Stomach (tissue), 9 donors: ENCODE data around the gene DLEC1. TPM values are rescaled to one million over a fixed set of nuclear protein-coding genes. Genes with fewer than 3 reads are reported as not detected.

ENCODE experiments used
- DNase-seq, 2 donors: peaks; one replicate each; pipeline versions ENCODE4 v3.0.0 to v3.0.0-alpha.2; 2013 to 2019
- H3K27ac ChIP-seq, 5 donors: fragments of 200-600 bp in 4 of 5; sonication (generic) in 4 of 5; one replicate each; pipeline ENCODE4 v1.5.1; 2013 to 2019; ENCODE audit warnings: mild to moderate bottlenecking in 1 of 5, moderate library complexity in 1 of 5
- H3K27me3 ChIP-seq, 3 donors: fragments of 200-600 bp; sonication (generic); one replicate each; pipeline ENCODE4 v1.5.1; 2017 to 2019; ENCODE audit warnings: mixed run types in 1 of 3
- H3K36me3 ChIP-seq, 4 donors: fragments of 200-600 bp; sonication (generic); 1 replicate in 3 of 4; 2 replicates in 1 of 4; pipeline ENCODE4 v1.5.1; 2016 to 2019
- H3K4me1 ChIP-seq, 4 donors: fragments of 200-600 bp; sonication (generic); one replicate each; pipeline ENCODE4 v1.5.1; 2016 to 2019
- H3K4me3 ChIP-seq, 4 donors: fragments of 200-600 bp; sonication (generic) in 3 of 4; one replicate each; pipeline ENCODE4 v1.5.1; 2016 to 2019; ENCODE audit warnings: mild to moderate bottlenecking in 1 of 4
- H3K9me3 ChIP-seq, 4 donors: fragments of 200-600 bp; sonication (generic); one replicate each; pipeline ENCODE4 v1.5.1; 2016 to 2019
- EP300 ChIP-seq: sonication (generic); formaldehyde crosslinking; IDR thresholded peaks from one replicate; pipeline ENCODE4 v1.6.1; 2017; ENCODE audit warnings: antibody characterized with exemption
- POLR2A ChIP-seq, 4 donors: fragments of 450-650 bp; IDR thresholded peaks; one replicate each; pipeline ENCODE4 v1.6.1; 2016; ENCODE audit warnings: antibody characterized with exemption in 4 of 4, control low read depth in 2 of 4, mild to moderate bottlenecking in 1 of 4, moderate library complexity in 1 of 4
- POLR2AphosphoS5 ChIP-seq, 3 donors: sonication (generic); formaldehyde crosslinking; IDR thresholded peaks; one replicate each; pipeline ENCODE4 v1.6.1; 2016; ENCODE audit warnings: antibody characterized with exemption in 3 of 3
- WGBS, 5 donors: extraction: QIAGEN DNeasy Blood & Tissue Kit in 3 of 5; methylation state at CpG; one replicate each; pipeline versions ENCODE4 v1.1.5 to v1.1.7; 2013 to 2018; 5-methylcytosine and 5-hydroxymethylcytosine counted together
- intact Hi-C: fragments of 100-400 bp; cut with DNase I; formaldehyde crosslinking; loops from one replicate; pipeline ENCODE4 v1.15.1; 2023; ENCODE audit warnings: low total_unique reads
- polyA plus RNA-seq, 3 donors: library from polyadenylated mRNA; stranded (reverse); fragments of 200-250 nt; gene quantifications; one replicate each; pipeline ENCODE4 v1.2.3, GENCODE V29; 2013
- total RNA-seq, 5 donors: library from RNA; depleted of rRNA; stranded (reverse); fragments of >200 nt; gene quantifications; one replicate each; pipeline versions ENCODE4 v1.1.0 to v1.2.3, GENCODE V29; 2014 to 2016
- TF ChIP-seq, protein P1 (sequence below), 7 experiments: fragments of 450-650 bp in 4 of 7; fragments of 200-600 bp in 3 of 7; sonication (generic) in 3 of 7; IDR thresholded peaks; one replicate each; pipeline ENCODE4 v1.5.1; 2016 to 2019; ENCODE audit warnings: antibody characterized with exemption in 7 of 7, control low read depth in 2 of 7, mild to moderate bottlenecking in 1 of 7
- donor health status: healthy with polysubstance abuse.
- donor health status: Bipolar disorder and iron deficiency.
- donor health status: healthy.

Gene DLEC1
- total and polyA plus RNA-seq, 8 donors: 0.12 to 1.5 (median 0.31) TPM; not detected in 3

DNA sequence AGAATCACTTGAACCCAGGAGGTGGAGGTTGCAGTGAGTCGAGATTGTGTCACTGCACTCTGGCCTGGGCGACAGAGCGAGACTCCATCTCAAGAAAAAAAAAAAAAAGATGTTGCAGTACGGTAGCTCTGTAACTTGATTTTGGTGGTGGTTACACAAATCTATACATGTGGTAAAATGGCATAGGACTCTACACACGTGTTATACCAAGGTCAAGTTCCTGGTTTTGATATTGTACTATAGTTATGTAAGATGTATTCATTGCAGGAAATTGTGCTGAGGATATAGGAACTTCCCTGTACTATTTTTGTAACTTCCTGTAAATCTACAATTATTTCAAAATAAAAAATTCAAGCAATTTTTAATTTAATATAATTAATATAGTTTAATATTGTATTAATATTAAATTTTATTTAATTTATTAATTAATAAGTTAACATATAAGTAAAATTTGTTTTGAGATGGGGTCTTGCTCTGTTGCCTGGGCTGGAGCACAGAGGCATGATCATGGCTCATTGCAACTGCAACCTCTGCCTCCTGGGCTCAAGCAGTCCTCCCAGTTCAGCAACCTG is 109.4 kb downstream of the DLEC1 start:
- DNase-seq: no peak
- WGBS, 5 donors: 74 to 85% (median 82%) methylated on average over 5 of the region's 5 CpGs
- peaks cover 0 to 7% (median 2%) of the 10 kb centered on the region in 4 donors for H3K9me3 ChIP-seq
- no peak overlapping the region for H3K4me3 ChIP-seq
- no peak for TF ChIP-seq EP300
- TF ChIP-seq, protein P1, sequence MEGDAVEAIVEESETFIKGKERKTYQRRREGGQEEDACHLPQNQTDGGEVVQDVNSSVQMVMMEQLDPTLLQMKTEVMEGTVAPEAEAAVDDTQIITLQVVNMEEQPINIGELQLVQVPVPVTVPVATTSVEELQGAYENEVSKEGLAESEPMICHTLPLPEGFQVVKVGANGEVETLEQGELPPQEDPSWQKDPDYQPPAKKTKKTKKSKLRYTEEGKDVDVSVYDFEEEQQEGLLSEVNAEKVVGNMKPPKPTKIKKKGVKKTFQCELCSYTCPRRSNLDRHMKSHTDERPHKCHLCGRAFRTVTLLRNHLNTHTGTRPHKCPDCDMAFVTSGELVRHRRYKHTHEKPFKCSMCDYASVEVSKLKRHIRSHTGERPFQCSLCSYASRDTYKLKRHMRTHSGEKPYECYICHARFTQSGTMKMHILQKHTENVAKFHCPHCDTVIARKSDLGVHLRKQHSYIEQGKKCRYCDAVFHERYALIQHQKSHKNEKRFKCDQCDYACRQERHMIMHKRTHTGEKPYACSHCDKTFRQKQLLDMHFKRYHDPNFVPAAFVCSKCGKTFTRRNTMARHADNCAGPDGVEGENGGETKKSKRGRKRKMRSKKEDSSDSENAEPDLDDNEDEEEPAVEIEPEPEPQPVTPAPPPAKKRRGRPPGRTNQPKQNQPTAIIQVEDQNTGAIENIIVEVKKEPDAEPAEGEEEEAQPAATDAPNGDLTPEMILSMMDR (IDR thresholded peaks at IDR 0.05): no peak
- no peak for TF ChIP-seq POLR2A (IDR thresholded peaks at IDR 0.05)
- TF ChIP-seq POLR2AphosphoS5 (IDR thresholded peaks at IDR 0.05): no peak
- intact Hi-C loops: loop anchor here (10.0 kb wide), 1 partner anchor 114 kb away; the partner anchor contains the start of gene DLEC1
- H3K4me1 ChIP-seq: peaks cover 0 to 21% (median 0%) of the 10 kb centered on the region in 4 donors
- H3K27ac ChIP-seq: peak overlapping the region in 2 of 5 donors; percentile 10 to 51
- no peaks in the 10 kb centered on the region for H3K36me3 ChIP-seq
- H3K27me3 ChIP-seq: no peaks in the 10 kb centered on the region

DNA sequence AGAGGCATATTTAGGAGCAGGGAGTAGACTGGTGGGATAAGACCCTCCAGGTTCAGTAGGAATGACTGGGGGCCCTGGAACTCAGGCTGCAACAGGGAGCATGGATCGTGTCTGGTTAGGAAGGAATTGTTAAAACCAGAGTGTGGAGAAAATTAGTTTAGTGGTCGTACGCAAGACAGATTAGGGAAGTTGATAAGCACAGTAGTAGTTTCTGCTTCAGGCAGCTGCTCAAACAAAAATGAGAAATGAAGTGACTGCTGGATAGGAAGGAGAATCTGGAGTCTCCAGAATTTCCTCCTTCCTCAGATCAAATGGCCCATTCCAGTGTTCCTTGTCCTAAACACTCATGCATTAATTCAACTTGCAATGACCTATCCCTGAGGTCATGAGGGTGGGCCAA is 110.7 kb downstream of the DLEC1 start:
- no peak for DNase-seq
- no peaks in the 10 kb centered on the region for H3K27me3 ChIP-seq
- TF ChIP-seq POLR2A (IDR thresholded peaks at IDR 0.05) (no peak), EP300 (no peak), POLR2AphosphoS5 (IDR thresholded peaks at IDR 0.05) (no peak)
- TF ChIP-seq, protein P1 (IDR thresholded peaks at IDR 0.05): no peak
- H3K36me3 ChIP-seq: no peaks in the 10 kb centered on the region
- intact Hi-C loops: loop anchor here (10.0 kb wide), 1 partner anchor 115 kb away; the partner anchor contains the start of gene DLEC1
- peaks cover 0 to 7% (median 2%) of the 10 kb centered on the region in 4 donors for H3K9me3 ChIP-seq
- no peak overlapping the region for H3K4me3 ChIP-seq
- H3K27ac ChIP-seq: peak overlapping the region in 2 of 5 donors; percentile 2 to 15
- peaks cover 0 to 34% (median 0%) of the 10 kb centered on the region in 4 donors for H3K4me1 ChIP-seq
- WGBS, 5 donors: 36 to 74% (median 62%) methylated on average over 3 of the region's 3 CpGs

DNA sequence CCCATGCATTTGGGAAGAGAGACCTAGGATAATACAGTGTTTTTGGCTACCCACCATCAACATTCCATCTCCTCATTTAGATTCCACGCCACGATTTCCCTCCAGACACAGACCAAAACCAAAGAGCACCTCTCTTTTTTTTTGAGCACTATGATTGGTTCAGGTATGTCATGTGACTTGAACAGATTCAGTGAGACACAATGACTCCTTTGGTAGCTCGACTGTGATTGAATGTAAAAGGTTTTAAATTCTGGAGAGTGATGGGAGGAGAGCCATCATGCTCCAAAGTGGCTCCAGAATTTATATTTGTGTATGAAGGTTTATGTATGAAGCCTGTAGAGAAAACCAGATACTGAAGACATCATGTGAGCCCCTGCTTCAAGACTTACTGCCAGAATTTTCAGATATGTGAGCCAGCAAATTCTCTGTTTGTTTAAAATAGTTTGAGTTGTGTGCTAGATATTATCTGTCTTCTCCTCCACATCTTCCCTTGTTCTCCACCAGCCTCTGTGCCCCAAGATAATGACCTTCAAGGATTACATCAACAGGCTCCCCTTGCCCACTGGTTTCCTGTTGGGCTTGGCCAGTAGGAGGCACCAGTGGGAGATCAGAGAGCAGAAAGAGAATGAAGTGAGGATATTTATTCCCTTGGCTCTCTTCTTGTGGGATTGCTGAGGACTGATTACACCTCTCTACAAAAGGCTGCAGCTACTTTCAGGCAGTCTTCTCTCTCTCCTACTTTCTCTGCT is 111.9 kb downstream of the DLEC1 start:
- Histone ChIP-seq H3K9me3 (peaks cover 0 to 7% (median 2%) of the 10 kb centered on the region in 4 donors), H3K4me3 (no peak overlapping the region), H3K36me3 (no peaks in the 10 kb centered on the region), H3K27me3 (no peaks in the 10 kb centered on the region), H3K27ac (peak overlapping the region; percentile 16 to 79 (median 62)), H3K4me1 (peaks cover 0 to 35% (median 0%) of the 10 kb centered on the region in 4 donors)
- TF ChIP-seq POLR2A (IDR thresholded peaks at IDR 0.05): no peak
- TF ChIP-seq, protein P1 (IDR thresholded peaks at IDR 0.05): no peak
- no peak for TF ChIP-seq EP300
- no peak for TF ChIP-seq POLR2AphosphoS5 (IDR thresholded peaks at IDR 0.05)
- no peak for DNase-seq
- 74 to 92% (median 85%) methylated on average over 3 of the region's 3 CpGs for WGBS, 5 donors
- intact Hi-C loops: no loop called here

DNA sequence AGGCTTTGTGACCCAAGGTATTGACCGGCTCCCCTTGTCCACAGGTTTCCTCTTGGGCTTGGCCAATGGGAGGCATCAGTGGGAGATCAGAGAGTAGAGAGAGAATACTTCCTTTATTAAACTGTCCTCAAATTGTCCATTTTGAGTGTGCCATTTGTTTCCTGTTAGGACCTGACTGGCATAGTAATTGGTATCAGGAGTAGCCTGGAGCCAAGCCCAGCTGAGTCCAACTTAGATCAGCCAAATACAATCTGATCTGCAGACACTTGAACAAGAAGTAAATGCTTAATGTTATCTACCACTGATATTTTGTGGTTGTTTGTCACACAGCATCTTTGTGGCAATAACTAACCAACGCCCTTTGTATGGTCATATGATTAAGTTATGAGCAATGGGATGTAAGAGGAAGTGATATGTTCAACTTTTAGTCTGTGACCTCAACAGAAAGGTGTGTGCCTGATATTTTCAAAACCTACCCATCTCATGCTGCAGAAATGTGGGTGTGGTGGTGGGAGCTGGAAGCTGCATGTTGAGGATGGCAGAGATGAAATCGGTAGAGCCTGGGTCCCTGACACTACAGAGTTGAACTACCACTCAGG is 112.8 kb downstream of the DLEC1 start:
- H3K9me3 ChIP-seq: peaks cover 0 to 2% (median 0%) of the 10 kb centered on the region in 4 donors
- intact Hi-C loops: no loop called here
- H3K27me3 ChIP-seq: no peaks in the 10 kb centered on the region
- H3K4me1 ChIP-seq: peaks cover 0 to 35% (median 0%) of the 10 kb centered on the region in 4 donors
- no peak for TF ChIP-seq POLR2A (IDR thresholded peaks at IDR 0.05)
- peak in 2 of 3 donors; percentile 50 to 66 for TF ChIP-seq POLR2AphosphoS5 (IDR thresholded peaks at IDR 0.05)
- TF ChIP-seq, protein P1 (IDR thresholded peaks at IDR 0.05): no peak
- TF ChIP-seq EP300: no peak
- DNase-seq: peak; percentile 49 to 51
- no peak overlapping the region for H3K4me3 ChIP-seq
- 73 to 86% (median 81%) methylated on average over 3 of the region's 3 CpGs for WGBS, 5 donors
- H3K36me3 ChIP-seq: no peaks in the 10 kb centered on the region
- H3K27ac ChIP-seq: peak overlapping the region; percentile 16 to 79 (median 62)
